B cell (primary cell): ENCODE measurements around the gene KCNH1. TPM values are rescaled to one million over a fixed set of nuclear protein-coding genes. Genes with fewer than 3 reads are reported as not detected.

Source experiments
- ATAC-seq: fragments of 200-7000 bp; cut with Tn5 transposase; one replicate; pipeline ENCODE4 v1.10.0; 2021; ENCODE audit warnings: low read depth, mild to moderate bottlenecking, moderate number of reproducible peaks, moderate library complexity
- CTCF ChIA-PET: fragments of 350-600 bp; sonication (Branson Sonifier 250); formaldehyde crosslinking; loops from one replicate; lab custom pipeline; 2021; ENCODE audit warnings: antibody characterized with exemption, inconsistent platforms; lab: Charles Lee
- POLR2A ChIA-PET: fragments of 350-600 bp; sonication (Branson Sonifier 250); formaldehyde crosslinking; loops from one replicate; lab custom pipeline; 2021; ENCODE audit warnings: antibody characterized with exemption; lab: Charles Lee
- DNase-seq: peaks from one replicate; pipeline ENCODE4 v3.0.0; 2013
- H2AFZ ChIP-seq: 2 replicates; pipeline ENCODE4 v1.6.1; 2012; ENCODE audit warnings: mild to moderate bottlenecking, low read depth, low read length; ENCODE audit not compliant: insufficient read depth, poor library complexity, severe bottlenecking
- H3K27ac ChIP-seq, 2 donors: 1 replicate in 1 of 2; 2 replicates in 1 of 2; pipeline ENCODE4 v1.5.1; 2012 to 2013; ENCODE audit warnings: low read length in 2 of 2, mild to moderate bottlenecking in 2 of 2, moderate library complexity in 1 of 2
- H3K27me3 ChIP-seq, 4 experiments: fragments of 200-600 bp in 1 of 4; sonication (generic) in 1 of 4; replicated peaks in 1 of 4; 1 replicate in 2 of 4; 2 replicates in 2 of 4; pipeline versions ENCODE4 v1.6.1 to v1.7.0; 2013 to 2016; ENCODE audit warnings: low read length in 3 of 4, mild to moderate bottlenecking in 2 of 4, mixed read lengths in 1 of 4, moderate library complexity in 1 of 4; ENCODE audit not compliant: insufficient read depth in 4 of 4, control insufficient read depth in 3 of 4; ENCODE audit errors: control extremely low read depth in 1 of 4
- H3K36me3 ChIP-seq, 2 experiments: replicated peaks in 1 of 2; 1 replicate in 1 of 2; 2 replicates in 1 of 2; pipeline versions ENCODE4 v1.6.1 to v1.7.1; 2013; ENCODE audit warnings: low read length in 1 of 2; ENCODE audit not compliant: insufficient read depth in 2 of 2, control insufficient read depth in 1 of 2; ENCODE audit errors: control extremely low read depth in 1 of 2, extremely low read depth in 1 of 2
- H3K4me1 ChIP-seq, 2 donors: fragments of 200-600 bp in 1 of 2; sonication (generic) in 1 of 2; 1 replicate in 1 of 2; 2 replicates in 1 of 2; pipeline versions ENCODE4 v1.5.1 to v1.6.1; 2013 to 2017; ENCODE audit warnings: low read length in 2 of 2; ENCODE audit not compliant: control insufficient read depth in 2 of 2, insufficient read depth in 2 of 2
- H3K4me2 ChIP-seq: replicated peaks from 2 replicates; pipeline ENCODE3; 2012; ENCODE audit warnings: mild to moderate bottlenecking, low read depth, low read length; ENCODE audit not compliant: poor library complexity, severe bottlenecking
- H3K4me3 ChIP-seq, 5 experiments: fragments of 200-600 bp in 1 of 5; sonication (generic) in 1 of 5; 1 replicate in 3 of 5; 2 replicates in 2 of 5; pipeline versions ENCODE4 v1.5.1 to v1.7.0; 2011 to 2016; ENCODE audit warnings: low read length in 4 of 5, mild to moderate bottlenecking in 4 of 5, low read depth in 2 of 5, control low read depth in 1 of 5, moderate library complexity in 1 of 5; ENCODE audit not compliant: insufficient read depth in 1 of 5; ENCODE audit errors: control extremely low read depth in 1 of 5, extremely low read depth in 1 of 5
- H3K79me2 ChIP-seq: fragments of 200-600 bp; sonication (generic); one replicate; pipeline ENCODE4 v1.6.0; 2016; ENCODE audit warnings: low read length; ENCODE audit not compliant: control insufficient read depth, insufficient read depth
- H3K9ac ChIP-seq: fragments of 200-600 bp; sonication (generic); 2 replicates; pipeline ENCODE4 v1.6.1; 2017; ENCODE audit warnings: mild to moderate bottlenecking, low read length, moderate library complexity
- H3K9me3 ChIP-seq, 3 donors: one replicate each; pipeline versions ENCODE4 v1.6.1 to v1.7.1; 2013; ENCODE audit warnings: low read length in 2 of 3; ENCODE audit not compliant: control insufficient read depth in 2 of 3, insufficient read depth in 1 of 3; ENCODE audit errors: control extremely low read depth in 1 of 3
- H4K20me1 ChIP-seq: 2 replicates; pipeline ENCODE4 v1.6.0; 2012; ENCODE audit warnings: mild to moderate bottlenecking, low read length; ENCODE audit not compliant: insufficient read depth, control insufficient read depth, poor library complexity, severe bottlenecking
- H3K27ac Mint-ChIP-seq: one replicate; pipeline ENCODE4 v1.8.0; 2021; ENCODE audit warnings: mixed read lengths
- H3K27me3 Mint-ChIP-seq: one replicate; pipeline ENCODE4 v1.8.0; 2021; ENCODE audit warnings: mixed read lengths
- H3K4me1 Mint-ChIP-seq: one replicate; pipeline ENCODE4 v1.8.0; 2021; ENCODE audit warnings: mixed read lengths
- H3K4me3 Mint-ChIP-seq: one replicate; pipeline ENCODE4 v1.8.0; 2021; ENCODE audit warnings: mixed read lengths
- H3K9me3 Mint-ChIP-seq: one replicate; pipeline ENCODE4 v1.8.0; 2022; ENCODE audit warnings: mixed read lengths; ENCODE audit not compliant: insufficient read depth
- EZH2 ChIP-seq: IDR thresholded peaks from 2 replicates; pipeline ENCODE4 v1.6.1; 2012; ENCODE audit warnings: borderline replicate concordance, low read depth, mild to moderate bottlenecking, moderate library complexity, low read length; ENCODE audit not compliant: insufficient read depth, poor library complexity, severe bottlenecking
- WGBS: methylation state at CpG from one replicate; pipeline ENCODE4 v1.1.5; 2013; ENCODE audit warnings: missing lambda C conversion rate; ENCODE audit not compliant: insufficient coverage; 5-methylcytosine and 5-hydroxymethylcytosine counted together
- intact Hi-C: fragments of 100-400 bp; cut with micrococcal nuclease; formaldehyde crosslinking; loops from one replicate; pipeline ENCODE4 v1.10.0; 2022
- polyA plus RNA-seq: library from polyadenylated mRNA; depleted of rRNA; stranded (reverse); fragments of >200 nt; gene quantifications from 2 replicates; pipeline ENCODE4 v1.2.3, GENCODE V29; 2012
- total RNA-seq, 2 donors: library from RNA; stranded (reverse); fragments of 120-200 nt in 1 of 2; gene quantifications; 1 replicate in 1 of 2; 2 replicates in 1 of 2; pipeline versions ENCODE4 v1.2.3 to v1.2.4, GENCODE V29; 2013 to 2022
- TF ChIP-seq, protein P1 (sequence below): fragments of 200-600 bp; IDR thresholded peaks from one replicate; pipeline ENCODE4 v1.8.0; 2022; ENCODE audit warnings: antibody characterized with exemption, mild to moderate bottlenecking

The KCNH1 gene
- total and polyA plus RNA-seq, 2 donors (not counting 1 experiment from before 2014, with no cell fraction given): not detected

DNA sequence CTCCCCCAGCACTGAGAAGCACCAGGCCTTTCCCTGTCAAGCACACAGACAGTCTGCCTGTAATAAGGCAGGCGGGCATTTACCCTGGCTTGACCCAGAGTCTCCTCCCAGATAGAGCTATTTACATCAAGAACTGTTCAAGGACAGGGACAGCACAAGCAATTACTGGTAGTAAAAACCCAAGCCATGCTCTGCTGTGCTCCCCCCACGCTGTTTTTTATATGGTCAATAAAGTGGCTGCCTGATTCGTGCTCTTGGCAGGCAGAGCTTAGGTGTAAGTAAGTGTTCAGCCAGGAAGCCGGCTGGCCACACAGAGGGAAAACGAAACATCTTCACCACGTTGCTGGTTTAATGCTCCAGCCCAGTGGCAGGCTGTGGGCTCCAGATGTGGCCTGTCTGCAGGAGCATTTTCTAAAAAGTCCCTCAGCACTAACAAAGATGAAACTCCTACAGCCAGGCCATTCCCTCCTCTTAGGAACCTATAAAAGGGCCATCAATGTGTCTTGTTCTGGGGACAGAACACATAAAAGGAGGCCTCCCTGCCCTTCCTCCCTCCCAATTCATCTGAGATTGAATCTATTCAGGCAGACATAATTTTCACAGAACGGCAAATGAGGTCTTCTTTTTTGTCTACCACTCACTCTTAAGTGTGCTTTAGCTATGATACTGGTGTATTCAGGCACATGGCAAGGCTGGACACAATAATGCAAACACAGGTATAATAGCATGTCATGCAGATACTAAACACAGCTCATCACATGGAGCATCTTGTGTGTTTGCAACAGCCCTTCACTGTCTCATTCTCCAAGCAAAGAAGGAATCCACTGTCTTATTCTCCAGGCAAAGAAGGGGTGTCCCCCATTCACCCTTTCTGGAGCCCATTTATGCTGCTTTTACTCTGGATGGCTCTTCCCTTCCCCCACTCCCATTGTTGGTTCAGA lies 426.4 kb downstream of the KCNH1 start:
- H3K27ac Mint-ChIP-seq: no peak overlapping the region
- no peaks in the 10 kb centered on the region for H3K27me3 Mint-ChIP-seq
- H2AFZ ChIP-seq: no peak overlapping the region
- H3K4me1 Mint-ChIP-seq: no peaks in the 10 kb centered on the region
- no peaks in the 10 kb centered on the region for H3K9me3 Mint-ChIP-seq
- no peak for TF ChIP-seq EZH2
- TF ChIP-seq, protein P1, sequence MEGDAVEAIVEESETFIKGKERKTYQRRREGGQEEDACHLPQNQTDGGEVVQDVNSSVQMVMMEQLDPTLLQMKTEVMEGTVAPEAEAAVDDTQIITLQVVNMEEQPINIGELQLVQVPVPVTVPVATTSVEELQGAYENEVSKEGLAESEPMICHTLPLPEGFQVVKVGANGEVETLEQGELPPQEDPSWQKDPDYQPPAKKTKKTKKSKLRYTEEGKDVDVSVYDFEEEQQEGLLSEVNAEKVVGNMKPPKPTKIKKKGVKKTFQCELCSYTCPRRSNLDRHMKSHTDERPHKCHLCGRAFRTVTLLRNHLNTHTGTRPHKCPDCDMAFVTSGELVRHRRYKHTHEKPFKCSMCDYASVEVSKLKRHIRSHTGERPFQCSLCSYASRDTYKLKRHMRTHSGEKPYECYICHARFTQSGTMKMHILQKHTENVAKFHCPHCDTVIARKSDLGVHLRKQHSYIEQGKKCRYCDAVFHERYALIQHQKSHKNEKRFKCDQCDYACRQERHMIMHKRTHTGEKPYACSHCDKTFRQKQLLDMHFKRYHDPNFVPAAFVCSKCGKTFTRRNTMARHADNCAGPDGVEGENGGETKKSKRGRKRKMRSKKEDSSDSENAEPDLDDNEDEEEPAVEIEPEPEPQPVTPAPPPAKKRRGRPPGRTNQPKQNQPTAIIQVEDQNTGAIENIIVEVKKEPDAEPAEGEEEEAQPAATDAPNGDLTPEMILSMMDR: no peak
- ChIA-PET CTCF (no interaction called here), POLR2A (no interaction called here)
- H3K4me2 ChIP-seq: no peak overlapping the region
- no peak overlapping the region for H3K4me3 ChIP-seq
- intact Hi-C loops: no loop called here
- H3K4me3 Mint-ChIP-seq: no peak overlapping the region
- DNase-seq: no peak
- H3K27ac ChIP-seq: no peak overlapping the region
- H3K36me3 ChIP-seq: no peaks in the 10 kb centered on the region
- H3K27me3 ChIP-seq: no peaks in the 10 kb centered on the region
- no peaks in the 10 kb centered on the region for H4K20me1 ChIP-seq
- 85% methylated on average over 6 of the region's 7 CpGs for WGBS
- H3K4me1 ChIP-seq: no peaks in the 10 kb centered on the region
- no peak overlapping the region for H3K9ac ChIP-seq
- no peaks in the 10 kb centered on the region for H3K79me2 ChIP-seq
- H3K9me3 ChIP-seq: no peaks in the 10 kb centered on the region
- no peak for ATAC-seq

DNA sequence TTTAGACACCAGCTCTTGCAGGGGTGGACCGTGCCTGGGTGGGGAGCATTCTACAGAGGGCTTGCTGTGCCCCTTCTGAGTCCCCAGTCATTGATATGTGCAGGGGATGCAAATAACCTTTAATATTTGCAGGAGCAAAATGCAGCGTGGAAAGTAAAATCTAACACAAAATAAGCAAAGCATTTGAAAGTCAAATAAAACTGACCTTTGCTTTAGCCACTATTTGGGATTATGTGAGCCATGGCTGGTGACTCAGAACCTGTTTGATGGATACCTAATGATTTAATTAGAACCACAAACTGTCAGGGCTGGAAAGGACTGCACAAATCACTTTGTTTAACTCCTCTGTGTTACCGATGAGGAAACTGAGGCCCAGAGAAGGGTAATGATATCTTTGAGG lies 427.7 kb downstream of the KCNH1 start:
- ChIA-PET POLR2A (no interaction called here), CTCF (no interaction called here)
- H3K27me3 Mint-ChIP-seq: no peaks in the 10 kb centered on the region
- Histone ChIP-seq H3K27me3 (no peaks in the 10 kb centered on the region), H4K20me1 (no peaks in the 10 kb centered on the region), H3K9me3 (no peaks in the 10 kb centered on the region), H3K9ac (no peak overlapping the region), H2AFZ (no peak overlapping the region), H3K4me3 (no peak overlapping the region), H3K36me3 (no peaks in the 10 kb centered on the region), H3K79me2 (no peaks in the 10 kb centered on the region), H3K4me1 (no peaks in the 10 kb centered on the region), H3K27ac (no peak overlapping the region), H3K4me2 (no peak overlapping the region)
- DNase-seq (no peak), ATAC-seq (no peak)
- no peak overlapping the region for H3K4me3 Mint-ChIP-seq
- 100% methylated on average over 1 of the region's 3 CpGs for WGBS
- no peak overlapping the region for H3K27ac Mint-ChIP-seq
- TF ChIP-seq, protein P1: no peak
- no peak for TF ChIP-seq EZH2
- H3K9me3 Mint-ChIP-seq: no peaks in the 10 kb centered on the region
- intact Hi-C loops: no loop called here
- H3K4me1 Mint-ChIP-seq: no peaks in the 10 kb centered on the region
